Nephron (organoid): ENCODE results near the gene PLB1.

ENCODE experiments used
- H3K27ac Mint-ChIP-seq, 3 experiments: 2 replicates each; pipeline ENCODE4 v1.8.0; 2020; ENCODE audit warnings: mixed read lengths in 3 of 3, mild to moderate bottlenecking in 2 of 3, moderate library complexity in 1 of 3
- H3K27me3 Mint-ChIP-seq: 2 replicates; pipeline ENCODE4 v1.8.0; 2021; ENCODE audit warnings: low read depth, mild to moderate bottlenecking, moderate library complexity, mixed read lengths
- H3K36me3 Mint-ChIP-seq: 2 replicates; pipeline ENCODE4 v1.8.0; 2020; ENCODE audit warnings: low read depth, mixed read lengths
- H3K4me1 Mint-ChIP-seq: 2 replicates; pipeline ENCODE4 v1.8.0; 2020; ENCODE audit warnings: mixed read lengths
- H3K4me3 Mint-ChIP-seq, 3 experiments: 2 replicates each; pipeline ENCODE4 v1.8.0; 2020; ENCODE audit warnings: mild to moderate bottlenecking in 3 of 3, mixed read lengths in 3 of 3, moderate library complexity in 2 of 3
- H3K9me3 Mint-ChIP-seq: 2 replicates; pipeline ENCODE4 v1.8.0; 2020; ENCODE audit warnings: mixed read lengths
- CTCF ChIP-seq, 3 experiments: fragments of 200-600 bp; sonication (generic); IDR thresholded peaks; one replicate each; pipeline ENCODE4 v1.5.0; 2021; ENCODE audit warnings: antibody characterized with exemption in 3 of 3; ENCODE audit not compliant: unreplicated experiment in 3 of 3

The PLB1 gene

GRCh38 chr2:28488083-28488830 lies 7.6 kb upstream of the PLB1 start:
- H3K9me3 Mint-ChIP-seq: no peaks in the 10 kb centered on the region
- H3K27ac Mint-ChIP-seq: no peak overlapping the region
- H3K4me1 Mint-ChIP-seq: no peaks in the 10 kb centered on the region
- no peaks in the 10 kb centered on the region for H3K36me3 Mint-ChIP-seq
- H3K27me3 Mint-ChIP-seq: peaks cover 25% of the 10 kb centered on the region
- TF ChIP-seq CTCF (IDR thresholded peaks at IDR 0.05; ENCODE audit: unreplicated experiment in 3 of 3): no peak
- no peak overlapping the region for H3K4me3 Mint-ChIP-seq

- no peak overlapping the region for H3K27ac Mint-ChIP-seq
- no peaks in the 10 kb centered on the region for H3K4me1 Mint-ChIP-seq
- H3K4me3 Mint-ChIP-seq: no peak overlapping the region
- no peaks in the 10 kb centered on the region for H3K36me3 Mint-ChIP-seq
- no peak for TF ChIP-seq CTCF (IDR thresholded peaks at IDR 0.05; ENCODE audit: unreplicated experiment in 3 of 3)
- H3K27me3 Mint-ChIP-seq: peaks cover 18% of the 10 kb centered on the region
- no peaks in the 10 kb centered on the region for H3K9me3 Mint-ChIP-seq
Measured at GRCh38 chr2:28488858-28489575, 6.8 kb upstream of the PLB1 start.

- Mint-ChIP-seq H3K4me3 (no peak overlapping the region), H3K4me1 (no peaks in the 10 kb centered on the region), H3K9me3 (no peaks in the 10 kb centered on the region), H3K27ac (no peak overlapping the region), H3K27me3 (peaks cover 18% of the 10 kb centered on the region), H3K36me3 (no peaks in the 10 kb centered on the region)
- TF ChIP-seq CTCF (IDR thresholded peaks at IDR 0.05; ENCODE audit: unreplicated experiment in 3 of 3): no peak
Measured at GRCh38 chr2:28490558-28490957, 5.3 kb upstream of the PLB1 start.

- no peak overlapping the region for H3K27ac Mint-ChIP-seq
- no peak overlapping the region for H3K4me3 Mint-ChIP-seq
- TF ChIP-seq CTCF (IDR thresholded peaks at IDR 0.05; ENCODE audit: unreplicated experiment in 3 of 3): no peak
- H3K4me1 Mint-ChIP-seq: no peaks in the 10 kb centered on the region
- no peaks in the 10 kb centered on the region for H3K9me3 Mint-ChIP-seq
- H3K27me3 Mint-ChIP-seq: peaks cover 14% of the 10 kb centered on the region
- no peaks in the 10 kb centered on the region for H3K36me3 Mint-ChIP-seq
Measured at GRCh38 chr2:28492282-28492681, 3.6 kb upstream of the PLB1 start.

GRCh38 chr2:28493636-28494035 lies 2.2 kb upstream of the PLB1 start:
- no peak overlapping the region for H3K27ac Mint-ChIP-seq
- no peak for TF ChIP-seq CTCF (IDR thresholded peaks at IDR 0.05; ENCODE audit: unreplicated experiment in 3 of 3)
- H3K36me3 Mint-ChIP-seq: no peaks in the 10 kb centered on the region
- H3K4me1 Mint-ChIP-seq: no peaks in the 10 kb centered on the region
- no peaks in the 10 kb centered on the region for H3K9me3 Mint-ChIP-seq
- peaks cover 7% of the 10 kb centered on the region for H3K27me3 Mint-ChIP-seq
- no peak overlapping the region for H3K4me3 Mint-ChIP-seq
